A673 (cell line): ENCODE measurements around the gene SFRP5. TPM values are rescaled to one million over a fixed set of nuclear protein-coding genes. Genes with fewer than 3 reads are reported as not detected.

Source experiments
- BruUV-seq: library from RNA; stranded (reverse); fragments of 400-500 nt; replicated peaks from 2 replicates; lab custom pipeline; 2021; lab: Mats Ljungman, UMichigan
- CTCF ChIA-PET: fragments of 300-600 bp; sonication (Branson Sonifier 250); formaldehyde crosslinking; loops from one replicate; lab custom pipeline; 2022; ENCODE audit warnings: antibody characterized with exemption; lab: Charles Lee
- POLR2A ChIA-PET: fragments of 300-600 bp; sonication (Branson Sonifier 250); formaldehyde crosslinking; loops from one replicate; lab custom pipeline; 2022; ENCODE audit warnings: antibody characterized with exemption; ENCODE audit not compliant: low non-redundant PET; lab: Charles Lee
- DNase-seq: peaks from one replicate; pipeline ENCODE4 v3.0.0-alpha.2; 2015; ENCODE audit warnings: low spot score
- H3K27ac ChIP-seq: fragments of 200-600 bp; sonication (generic); 2 replicates; pipeline ENCODE4 v1.5.1; 2016; ENCODE audit warnings: mixed run types, low read depth, mild to moderate bottlenecking, mixed read lengths, antibody characterized with exemption, low read length; ENCODE audit not compliant: poor library complexity, severe bottlenecking
- H3K27me3 ChIP-seq: fragments of 200-600 bp; sonication (generic); replicated peaks from 2 replicates; pipeline ENCODE4 v1.6.1; 2017; ENCODE audit warnings: mixed run types, low read depth, mild to moderate bottlenecking, mixed read lengths, antibody characterized with exemption, low read length; ENCODE audit not compliant: insufficient read depth, poor library complexity
- H3K36me3 ChIP-seq: fragments of 200-600 bp; sonication (generic); 2 replicates; pipeline ENCODE4 v1.6.1; 2016; ENCODE audit warnings: mixed run types, mild to moderate bottlenecking, mixed read lengths, antibody characterized with exemption, low read length; ENCODE audit not compliant: insufficient read depth, poor library complexity, severe bottlenecking
- H3K4me1 ChIP-seq: fragments of 200-600 bp; sonication (generic); 2 replicates; pipeline ENCODE4 v1.6.1; 2017; ENCODE audit warnings: mixed run types, mild to moderate bottlenecking, mixed read lengths, antibody characterized with exemption, low read length; ENCODE audit not compliant: insufficient read depth, poor library complexity, severe bottlenecking
- H3K4me3 ChIP-seq: fragments of 200-600 bp; sonication (generic); 2 replicates; pipeline ENCODE4 v1.5.1; 2016; ENCODE audit warnings: low read depth, mixed run types, mild to moderate bottlenecking, mixed read lengths, low read length; ENCODE audit not compliant: poor library complexity, severe bottlenecking
- H3K9me3 ChIP-seq: fragments of 200-600 bp; sonication (generic); 2 replicates; pipeline ENCODE4 v1.6.1; 2016; ENCODE audit warnings: mixed run types, low read depth, mild to moderate bottlenecking, mixed read lengths, antibody characterized with exemption, low read length; ENCODE audit not compliant: poor library complexity, severe bottlenecking
- EZH2 ChIP-seq: fragments of 200-600 bp; sonication (generic); IDR thresholded peaks from 2 replicates; pipeline ENCODE4 v1.6.1; 2017; ENCODE audit warnings: borderline replicate concordance, low read depth, mild to moderate bottlenecking, mixed read lengths, antibody characterized with exemption, low read length; ENCODE audit not compliant: poor library complexity, severe bottlenecking
- intact Hi-C: fragments of 100-400 bp; cut with micrococcal nuclease; formaldehyde crosslinking; loops from one replicate; pipeline ENCODE4 v1.10.0; 2022; ENCODE audit not compliant: unreplicated experiment
- total RNA-seq: library from RNA; stranded (reverse); gene quantifications from 2 replicates; pipeline ENCODE4 v1.2.3, GENCODE V29; 2021
- TF ChIP-seq, protein P1 (sequence below): fragments of 300-800, 200-600 bp; sonication (generic); conservative IDR thresholded peaks from 2 replicates; pipeline ENCODE4 v1.5.1; 2017; ENCODE audit warnings: low read depth, mild to moderate bottlenecking, antibody characterized with exemption, low read length, moderate library complexity, mixed read lengths

The SFRP5 gene
- total RNA-seq, 1 experiment from 2014 or later, result not detected

DNA sequence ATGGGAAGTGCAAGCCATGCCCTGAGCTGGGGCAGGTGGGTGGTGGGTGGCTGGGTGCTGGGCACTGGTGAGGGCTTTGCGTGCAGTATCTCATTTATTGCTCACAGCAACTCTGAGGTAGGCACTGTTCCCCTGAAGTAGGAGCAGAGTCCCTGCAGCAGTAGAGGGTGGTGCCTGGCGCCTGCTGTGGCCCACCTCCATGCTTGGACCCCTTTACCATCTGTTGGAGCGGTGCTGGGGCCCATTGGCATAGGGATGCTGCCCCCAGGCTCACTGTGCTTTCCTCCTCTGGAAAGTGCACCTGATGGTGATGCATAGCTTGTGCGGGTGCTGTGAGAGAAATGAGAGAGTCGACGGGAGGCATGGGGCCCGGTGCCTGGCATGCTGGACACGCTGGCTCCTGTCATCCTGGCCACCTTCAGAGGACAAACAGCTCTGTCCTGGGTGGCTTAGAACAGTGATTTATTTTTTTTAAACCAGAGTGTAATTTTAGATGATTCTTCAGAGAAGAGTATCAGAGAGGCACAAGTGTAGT lies 10.4 kb downstream of the SFRP5 start:
- H3K36me3 ChIP-seq, result peaks cover 7% of the 10 kb centered on the region
- CTCF ChIA-PET, result interaction anchor here (1.2 to 1.6 kb wide), 2 partner anchors 14 to 108 kb away, joined by 3 to 5 read pairs; no protein-coding TSS in a partner anchor
- TF ChIP-seq, protein P1, sequence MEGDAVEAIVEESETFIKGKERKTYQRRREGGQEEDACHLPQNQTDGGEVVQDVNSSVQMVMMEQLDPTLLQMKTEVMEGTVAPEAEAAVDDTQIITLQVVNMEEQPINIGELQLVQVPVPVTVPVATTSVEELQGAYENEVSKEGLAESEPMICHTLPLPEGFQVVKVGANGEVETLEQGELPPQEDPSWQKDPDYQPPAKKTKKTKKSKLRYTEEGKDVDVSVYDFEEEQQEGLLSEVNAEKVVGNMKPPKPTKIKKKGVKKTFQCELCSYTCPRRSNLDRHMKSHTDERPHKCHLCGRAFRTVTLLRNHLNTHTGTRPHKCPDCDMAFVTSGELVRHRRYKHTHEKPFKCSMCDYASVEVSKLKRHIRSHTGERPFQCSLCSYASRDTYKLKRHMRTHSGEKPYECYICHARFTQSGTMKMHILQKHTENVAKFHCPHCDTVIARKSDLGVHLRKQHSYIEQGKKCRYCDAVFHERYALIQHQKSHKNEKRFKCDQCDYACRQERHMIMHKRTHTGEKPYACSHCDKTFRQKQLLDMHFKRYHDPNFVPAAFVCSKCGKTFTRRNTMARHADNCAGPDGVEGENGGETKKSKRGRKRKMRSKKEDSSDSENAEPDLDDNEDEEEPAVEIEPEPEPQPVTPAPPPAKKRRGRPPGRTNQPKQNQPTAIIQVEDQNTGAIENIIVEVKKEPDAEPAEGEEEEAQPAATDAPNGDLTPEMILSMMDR, result no peak
- no peak for TF ChIP-seq EZH2
- no peak overlapping the region for H3K27ac ChIP-seq
- no TSS peak for BruUV-seq
- no peaks in the 10 kb centered on the region for H3K27me3 ChIP-seq
- no peaks in the 10 kb centered on the region for H3K4me1 ChIP-seq
- H3K9me3 ChIP-seq, result no peaks in the 10 kb centered on the region
- POLR2A ChIA-PET, result no interaction called here
- intact Hi-C loops, result no loop called here
- H3K4me3 ChIP-seq, result no peak overlapping the region
- DNase-seq, result no peak

DNA sequence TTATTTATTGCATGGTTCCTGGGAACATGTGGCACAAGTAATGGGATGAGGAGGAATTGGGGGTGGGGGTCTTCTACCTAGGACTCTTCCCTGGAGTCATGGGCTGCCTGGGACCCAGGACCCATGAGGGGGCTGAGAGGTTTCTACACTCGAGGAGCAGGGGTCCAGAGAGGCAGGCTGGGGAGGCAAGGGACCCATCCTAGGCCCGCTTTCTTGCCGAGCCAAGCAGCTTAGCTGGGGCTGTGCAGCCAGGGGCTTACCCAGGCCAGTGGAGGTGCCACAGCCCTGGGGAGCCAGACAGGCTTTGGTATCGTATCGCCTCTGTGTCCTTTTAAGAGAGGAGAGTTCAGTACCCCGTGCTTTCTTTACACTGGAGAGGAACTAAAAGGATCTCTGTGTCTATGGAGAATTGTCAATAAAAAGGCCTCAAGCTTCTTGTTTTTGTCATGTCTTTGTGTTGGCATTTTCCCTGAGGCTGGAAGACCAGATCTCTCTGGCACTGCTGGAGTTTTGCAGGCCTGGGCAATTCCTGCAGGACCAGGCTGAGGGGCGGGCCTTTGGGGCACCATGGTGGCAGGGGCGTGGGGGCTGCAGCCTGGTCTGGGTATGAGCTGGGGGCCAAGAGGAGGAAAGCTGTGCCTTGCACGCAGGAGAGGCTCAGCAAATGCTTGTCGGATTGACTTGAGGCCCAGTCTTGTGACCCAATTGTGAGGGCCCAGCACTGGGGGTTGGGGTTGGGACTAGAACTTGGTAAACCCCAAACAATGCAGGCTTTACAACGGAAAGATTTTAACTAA lies 11.1 kb downstream of the SFRP5 start:
- TF ChIP-seq, protein P1, result no peak
- TF ChIP-seq EZH2, result no peak

DNA sequence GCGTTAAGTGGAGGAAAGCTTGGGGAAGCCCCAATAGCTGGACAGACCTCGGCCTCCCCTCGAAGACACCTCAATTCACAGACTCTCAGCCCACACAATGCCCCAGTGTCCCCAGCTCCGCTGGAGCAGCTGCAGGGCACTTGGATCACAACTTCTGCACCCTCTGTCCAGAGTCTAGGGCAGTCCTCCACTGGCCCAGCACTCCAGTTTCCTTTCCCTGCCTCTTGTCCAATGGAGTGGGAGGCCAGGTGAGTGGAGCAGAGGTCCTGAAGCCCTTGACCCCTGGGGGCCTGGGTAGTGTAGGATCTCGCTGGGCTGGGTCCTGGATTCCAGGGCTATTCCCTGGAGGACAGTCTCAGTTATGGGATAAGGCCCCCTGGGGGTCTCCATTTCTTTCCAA lies 11.9 kb downstream of the SFRP5 start:
- no peaks in the 10 kb centered on the region for H3K9me3 ChIP-seq
- no peak overlapping the region for H3K27ac ChIP-seq
- H3K4me3 ChIP-seq, result no peak overlapping the region
- no TSS peak for BruUV-seq
- ChIA-PET CTCF (interaction anchor here (1.6 kb wide), 1 partner anchor 109 kb away, joined by 5 read pairs; no protein-coding TSS in a partner anchor), POLR2A (no interaction called here)
- no peak for TF ChIP-seq EZH2
- TF ChIP-seq, protein P1, result no peak
- no peaks in the 10 kb centered on the region for H3K27me3 ChIP-seq
- intact Hi-C loops, result no loop called here
- no peaks in the 10 kb centered on the region for H3K4me1 ChIP-seq
- no peak for DNase-seq
- H3K36me3 ChIP-seq, result peaks cover 12% of the 10 kb centered on the region

More for the DNA sequence above, 11.1 kb downstream of the SFRP5 start:
- DNase-seq, result no peak
- TSS peak; percentile 39 for BruUV-seq
- intact Hi-C loops, result no loop called here
- Histone ChIP-seq H3K9me3 (no peaks in the 10 kb centered on the region), H3K4me1 (no peaks in the 10 kb centered on the region), H3K4me3 (no peak overlapping the region), H3K36me3 (peaks cover 7% of the 10 kb centered on the region), H3K27me3 (no peaks in the 10 kb centered on the region), H3K27ac (no peak overlapping the region)
- ChIA-PET POLR2A (no interaction called here), CTCF (interaction anchor here (1.2 to 1.6 kb wide), 2 partner anchors 15 to 109 kb away, joined by 3 to 5 read pairs; no protein-coding TSS in a partner anchor)
